HG03439 (cell line): ENCODE data around the gene LDHA.
A peak's percentile ranks its signal among the peaks of the same experiment; 100 is the strongest.
"Not testable (repeated sequence)": the region's sequence is repeated elsewhere in the genome, so short reads cannot be mapped to it uniquely, and the experiment has no call there.

Experiments used
- ATAC-seq: cut with Tn5 transposase; IDR thresholded peaks from one replicate; pipeline ENCODE4 v1.9.1; 2021; ENCODE audit warnings: mild to moderate bottlenecking, moderate library complexity; ENCODE audit not compliant: unreplicated experiment

The LDHA gene

GRCh38 chr11:18393581-18394274, 635 bp upstream of the LDHA start:
- ATAC-seq = no peak

GRCh38 chr11:18394928-18395734, 768 bp downstream of the LDHA start:
- ATAC-seq = no peak

- ATAC-seq = peak; percentile 73
Observed at GRCh38 chr11:18395735-18396504, 1.6 kb downstream of the LDHA start.

- ATAC-seq = no peak
Observed at GRCh38 chr11:18397921-18398320, 3.6 kb downstream of the LDHA start.

- not testable (repeated sequence) for ATAC-seq
Observed at GRCh38 chr11:18401077-18401476, 6.7 kb downstream of the LDHA start.

GRCh38 chr11:18404062-18404461, 9.7 kb downstream of the LDHA start:
- no peak for ATAC-seq

GRCh38 chr11:18407400-18407799, 13.0 kb downstream of the LDHA start:
- ATAC-seq = not testable (repeated sequence)

GRCh38 chr11:18408558-18409291, 14.4 kb downstream of the LDHA start:
- ATAC-seq = no peak

GRCh38 chr11:18416459-18416858, 22.1 kb downstream of the LDHA start:
- ATAC-seq = no peak

GRCh38 chr11:18419040-18419439, 24.7 kb downstream of the LDHA start:
- ATAC-seq = no peak

GRCh38 chr11:18420067-18420466, 25.7 kb downstream of the LDHA start:
- no peak for ATAC-seq

- ATAC-seq = no peak
Observed at GRCh38 chr11:18427240-18427639, 32.9 kb downstream of the LDHA start.

GRCh38 chr11:18429332-18429731, 35.0 kb downstream of the LDHA start:
- no peak for ATAC-seq

- ATAC-seq = no peak
Observed at GRCh38 chr11:18438691-18439090, 44.3 kb downstream of the LDHA start.

- no peak for ATAC-seq
Observed at GRCh38 chr11:18449251-18449650, 54.9 kb downstream of the LDHA start.

- no peak for ATAC-seq
Observed at GRCh38 chr11:18452927-18453326, 58.6 kb downstream of the LDHA start.

GRCh38 chr11:18455686-18456372, 61.5 kb downstream of the LDHA start, which contains the start of gene LDHAL6A:
TSS of gene LDHAL6A (plus strand) at chr11:18455856. CDS start at chr11:18456681, 825 bp downstream.
- ATAC-seq = no peak

GRCh38 chr11:18457450-18457849, 63.1 kb downstream of the LDHA start:
- no peak for ATAC-seq
